NCI-H146 (cell line): Measurements from ENCODE around the gene ARHGAP31.
A peak's percentile ranks its signal among the peaks of the same experiment; 100 is the strongest.
"Not testable (repeated sequence)": the region's sequence is repeated elsewhere in the genome, so short reads cannot be mapped to it uniquely, and the experiment has no call there.

Experiments
- DNase-seq: peaks from one replicate; lab custom pipeline; 2025; lab: John Stamatoyannopoulos, UW

ARHGAP31 gene

GRCh38 chr3:119352034-119352609, 57.9 kb downstream of the ARHGAP31 start:
- no peak for DNase-seq

GRCh38 chr3:119352863-119353527, 58.8 kb downstream of the ARHGAP31 start:
- DNase-seq, result peak; percentile 5

- DNase-seq, result not testable (repeated sequence)
Observed at GRCh38 chr3:119355608-119356007, 61.4 kb downstream of the ARHGAP31 start.

GRCh38 chr3:119356646-119357045, 62.5 kb downstream of the ARHGAP31 start:
- no peak for DNase-seq

GRCh38 chr3:119357190-119357589, 63.0 kb downstream of the ARHGAP31 start:
- DNase-seq, result no peak

GRCh38 chr3:119359476-119360326, 65.5 kb downstream of the ARHGAP31 start:
- no peak for DNase-seq

- DNase-seq, result no peak
Observed at GRCh38 chr3:119360736-119361462, 66.7 kb downstream of the ARHGAP31 start.

- no peak for DNase-seq
Observed at GRCh38 chr3:119362010-119362409, 67.8 kb downstream of the ARHGAP31 start.

GRCh38 chr3:119362940-119363725, 69.0 kb downstream of the ARHGAP31 start:
- DNase-seq, result no peak

GRCh38 chr3:119364401-119364800, 70.2 kb downstream of the ARHGAP31 start:
- no peak for DNase-seq

GRCh38 chr3:119365418-119365817, 71.2 kb downstream of the ARHGAP31 start:
- no peak for DNase-seq

- DNase-seq, result no peak
Observed at GRCh38 chr3:119367000-119367399, 72.8 kb downstream of the ARHGAP31 start.

GRCh38 chr3:119368298-119368697, 74.1 kb downstream of the ARHGAP31 start:
- DNase-seq, result no peak

- DNase-seq, result not testable (repeated sequence)
Observed at GRCh38 chr3:119371786-119372185, 77.6 kb downstream of the ARHGAP31 start.

GRCh38 chr3:119375106-119375505, 80.9 kb downstream of the ARHGAP31 start:
- DNase-seq, result no peak

- DNase-seq, result no peak
Observed at GRCh38 chr3:119375510-119375909, 81.3 kb downstream of the ARHGAP31 start.

- DNase-seq, result no peak
Observed at GRCh38 chr3:119376758-119377157, 82.6 kb downstream of the ARHGAP31 start.

GRCh38 chr3:119378259-119378803, 84.1 kb downstream of the ARHGAP31 start:
- no peak for DNase-seq

- peak; percentile 66 for DNase-seq
Observed at GRCh38 chr3:119380697-119381096, 86.5 kb downstream of the ARHGAP31 start.

GRCh38 chr3:119382134-119382533, 88.0 kb downstream of the ARHGAP31 start:
- no peak for DNase-seq

GRCh38 chr3:119388577-119388976, 94.4 kb downstream of the ARHGAP31 start:
- DNase-seq, result no peak
